Omental fat pad (tissue), 4 donors: ENCODE measurements around the gene MST1R. TPM values are rescaled to one million over a fixed set of nuclear protein-coding genes. Genes with fewer than 3 reads are reported as not detected.

Source experiments
- ATAC-seq: fragments of 150-250 bp; one replicate; pipeline ENCODE4 v1.9.1; 2016; ENCODE audit warnings: mild to moderate bottlenecking, moderate library complexity; ENCODE audit not compliant: low FRiP score
- DNase-seq: peaks from one replicate; pipeline ENCODE4 v3.0.0-alpha.2; 2019; ENCODE audit warnings: low spot score
- total RNA-seq, 4 donors: library from RNA; depleted of rRNA; stranded (reverse); fragments of >200 nt; gene quantifications; one replicate each; pipeline ENCODE4 v1.1.0, GENCODE V29; 2016
- TF ChIP-seq, protein P1 (sequence below), 3 donors: fragments of 450-650 bp; IDR thresholded peaks; one replicate each; pipeline ENCODE4 v1.5.1; 2016 to 2017; ENCODE audit warnings: antibody characterized with exemption in 3 of 3, mild to moderate bottlenecking in 3 of 3, moderate library complexity in 2 of 3

MST1R gene
- total RNA-seq, 4 donors from 2014 or later, result 0.95 to 12.6 (median 5.6) TPM

DNA sequence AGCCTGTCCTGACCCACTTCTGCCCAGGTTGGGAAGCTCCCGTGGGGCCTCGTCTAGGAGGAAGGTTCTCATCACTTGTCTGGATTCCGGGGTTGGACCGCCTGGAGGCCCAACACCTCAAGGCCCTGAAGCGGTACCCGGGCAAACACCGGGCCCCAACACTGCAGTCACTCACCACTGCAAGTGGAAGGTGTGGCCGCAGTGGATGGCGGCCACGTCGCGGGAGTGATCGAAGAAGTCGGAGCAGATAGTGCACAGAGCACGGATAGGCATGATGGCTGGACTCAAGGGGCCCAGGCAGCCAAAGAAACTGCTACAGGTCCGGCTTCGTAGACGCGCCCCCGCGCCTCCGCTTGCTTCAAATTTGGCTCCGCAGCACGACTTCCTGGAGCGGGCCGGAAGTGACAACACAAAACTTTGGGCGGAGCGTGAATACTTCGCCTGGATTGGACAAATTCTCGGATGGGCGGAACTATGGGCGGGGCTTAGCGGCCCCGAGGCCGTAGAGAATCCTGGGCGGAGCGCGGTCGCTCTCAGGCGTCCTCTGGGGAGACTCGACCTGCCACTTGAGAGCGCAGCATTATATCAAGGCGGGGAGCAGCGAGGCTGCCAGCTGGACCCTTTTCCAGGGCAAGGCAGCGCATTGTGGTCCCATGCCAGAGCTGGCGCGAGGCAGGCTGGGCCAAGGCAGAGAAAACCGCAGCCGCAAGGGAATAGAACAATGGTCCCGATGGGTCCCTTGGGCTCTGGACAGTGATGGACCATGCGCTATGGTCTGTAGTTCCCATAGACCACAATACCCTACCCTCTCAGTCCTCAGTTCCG is 47.3 kb downstream of the MST1R start, which contains the start of gene TRAIP:
TRAIP (minus strand) TSS at position 384 of the 825 bp plus-strand sequence; CDS start at position 273, 111 bp downstream.
- peak; percentile 94 for ATAC-seq
- peak; percentile 74 for DNase-seq
- TF ChIP-seq, protein P1, sequence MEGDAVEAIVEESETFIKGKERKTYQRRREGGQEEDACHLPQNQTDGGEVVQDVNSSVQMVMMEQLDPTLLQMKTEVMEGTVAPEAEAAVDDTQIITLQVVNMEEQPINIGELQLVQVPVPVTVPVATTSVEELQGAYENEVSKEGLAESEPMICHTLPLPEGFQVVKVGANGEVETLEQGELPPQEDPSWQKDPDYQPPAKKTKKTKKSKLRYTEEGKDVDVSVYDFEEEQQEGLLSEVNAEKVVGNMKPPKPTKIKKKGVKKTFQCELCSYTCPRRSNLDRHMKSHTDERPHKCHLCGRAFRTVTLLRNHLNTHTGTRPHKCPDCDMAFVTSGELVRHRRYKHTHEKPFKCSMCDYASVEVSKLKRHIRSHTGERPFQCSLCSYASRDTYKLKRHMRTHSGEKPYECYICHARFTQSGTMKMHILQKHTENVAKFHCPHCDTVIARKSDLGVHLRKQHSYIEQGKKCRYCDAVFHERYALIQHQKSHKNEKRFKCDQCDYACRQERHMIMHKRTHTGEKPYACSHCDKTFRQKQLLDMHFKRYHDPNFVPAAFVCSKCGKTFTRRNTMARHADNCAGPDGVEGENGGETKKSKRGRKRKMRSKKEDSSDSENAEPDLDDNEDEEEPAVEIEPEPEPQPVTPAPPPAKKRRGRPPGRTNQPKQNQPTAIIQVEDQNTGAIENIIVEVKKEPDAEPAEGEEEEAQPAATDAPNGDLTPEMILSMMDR (IDR thresholded peaks at IDR 0.05), result no peak

DNA sequence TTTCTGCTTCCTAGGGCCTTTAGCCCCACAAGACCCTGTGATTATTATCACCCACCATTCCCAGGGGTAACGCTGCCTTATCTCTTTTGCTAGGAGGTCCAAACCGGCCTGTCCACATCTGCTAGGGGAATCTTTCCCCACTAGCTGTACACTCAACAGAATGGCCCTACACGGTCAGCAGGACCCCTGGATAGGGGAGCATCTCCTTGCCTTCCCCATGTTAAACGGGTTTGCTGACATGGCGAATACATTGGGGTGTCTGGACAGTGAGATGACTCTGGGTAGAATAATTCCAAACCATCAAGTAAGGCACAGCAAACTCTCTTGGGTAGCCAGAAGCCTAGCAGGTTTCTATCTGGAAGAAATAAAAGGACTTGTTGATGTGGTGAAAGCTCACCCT is 48.0 kb downstream of the MST1R start:
- no peak for ATAC-seq

DNA sequence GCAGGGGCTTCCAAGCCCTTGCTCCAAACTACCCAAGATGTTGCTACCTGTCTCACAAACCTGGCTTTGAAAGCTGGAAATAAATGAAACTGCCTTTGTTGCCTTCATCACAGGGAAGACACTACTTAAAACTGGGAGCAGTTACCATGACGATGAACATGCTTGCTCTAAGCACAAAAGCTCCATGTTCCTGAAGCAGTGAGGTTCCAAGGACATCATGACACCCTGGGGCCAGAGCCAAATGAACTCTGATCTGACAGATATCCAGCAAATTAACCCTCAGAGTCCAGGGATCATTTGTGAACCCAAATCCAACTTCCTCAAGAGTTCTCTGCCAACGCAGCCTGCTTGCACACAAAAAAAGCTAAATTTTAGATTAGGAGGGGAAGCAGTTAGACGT is 58.0 kb downstream of the MST1R start:
- ATAC-seq (no peak), DNase-seq (no peak)
- TF ChIP-seq, protein P1 (IDR thresholded peaks at IDR 0.05), result no peak

More for the DNA sequence above, 48.0 kb downstream of the MST1R start:
- TF ChIP-seq, protein P1 (IDR thresholded peaks at IDR 0.05), result no peak
- no peak for DNase-seq

DNA sequence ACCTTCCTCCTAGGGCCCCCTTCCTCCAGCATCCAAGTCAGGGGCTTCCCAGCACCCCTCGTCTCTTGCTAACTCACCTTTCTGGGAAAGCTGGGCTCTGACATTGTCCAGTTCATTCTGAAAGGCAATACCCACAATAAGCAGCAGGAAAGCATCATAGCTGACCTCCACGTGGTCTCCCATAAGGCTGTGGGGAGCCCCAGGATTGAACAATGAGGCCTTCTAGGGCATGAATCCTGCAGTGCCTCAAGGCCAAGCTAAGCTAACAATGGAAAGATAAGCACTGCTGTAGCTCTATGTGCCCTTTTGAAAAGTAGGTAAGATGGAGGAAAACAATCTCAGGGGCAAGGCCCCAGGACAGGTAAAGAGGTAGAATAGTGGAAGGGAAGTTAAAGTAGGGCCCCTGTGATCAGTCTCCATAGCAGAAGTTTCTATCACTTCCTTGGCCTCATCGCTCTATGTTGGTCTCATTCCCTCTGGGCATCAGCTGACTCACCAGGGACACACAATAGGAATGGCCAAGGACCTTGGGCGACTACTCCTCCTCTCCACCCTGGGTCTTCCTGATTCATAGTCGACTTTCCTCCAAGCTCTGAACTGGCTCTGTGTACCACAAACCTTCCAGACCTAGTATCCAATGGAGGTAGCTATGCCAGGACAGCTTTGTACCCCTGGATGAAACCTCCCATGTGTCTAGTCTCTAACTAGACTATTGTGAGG is 59.0 kb downstream of the MST1R start:
- DNase-seq (no peak), ATAC-seq (no peak)
- TF ChIP-seq, protein P1 (IDR thresholded peaks at IDR 0.05), result no peak

DNA sequence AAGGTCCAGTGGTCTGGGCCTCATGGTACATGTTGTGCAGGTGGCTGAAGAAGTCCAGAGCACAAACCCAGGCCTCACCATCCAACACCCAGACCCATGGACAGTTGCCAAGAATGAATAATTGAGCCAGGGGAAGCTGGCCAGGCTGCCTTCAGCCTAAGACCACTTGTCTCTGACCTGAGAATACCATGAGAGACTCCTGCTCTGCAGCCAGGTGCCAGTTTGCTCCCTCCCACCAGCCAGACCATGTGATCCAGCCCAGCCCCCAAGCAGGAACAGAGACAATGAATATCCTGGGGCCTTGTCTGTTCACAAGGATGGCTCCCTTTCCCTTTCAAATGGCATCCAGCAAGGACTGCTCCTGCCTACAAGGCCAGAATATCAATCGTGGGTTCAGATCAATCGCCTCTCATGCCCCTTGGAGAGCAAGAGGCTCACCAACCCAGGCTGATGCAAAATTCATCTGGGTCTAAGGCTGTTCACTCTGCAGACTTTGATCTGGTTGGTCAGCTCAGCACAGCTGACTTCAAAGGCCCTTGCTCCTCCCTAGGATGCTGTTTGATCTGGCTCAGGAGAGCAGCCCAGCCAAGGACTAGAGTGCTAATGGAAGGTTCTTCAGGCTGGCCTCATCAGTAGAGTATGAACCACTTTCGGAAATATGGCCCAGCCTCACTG is 60.7 kb downstream of the MST1R start:
- TF ChIP-seq, protein P1 (IDR thresholded peaks at IDR 0.05), result no peak
- DNase-seq (no peak), ATAC-seq (no peak)

DNA sequence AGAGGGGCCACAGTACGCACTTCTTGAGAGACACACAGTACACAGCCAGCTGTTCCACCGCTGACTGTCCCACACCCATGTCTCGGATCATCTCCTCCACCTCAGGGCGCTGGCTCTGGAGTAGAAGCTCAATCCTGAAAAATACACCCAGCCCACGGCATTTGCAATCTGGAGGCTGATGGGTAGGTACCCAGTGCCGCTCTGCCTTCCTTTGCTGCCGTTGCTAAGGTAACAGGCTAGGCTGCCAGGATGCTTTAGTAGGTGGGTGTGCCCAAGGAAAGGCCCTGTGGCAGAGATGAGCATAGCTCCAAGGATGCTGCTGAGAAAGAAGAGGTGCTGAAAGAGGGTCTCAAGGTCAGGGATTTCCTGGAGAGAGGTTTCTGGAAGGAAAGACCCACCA is 61.9 kb downstream of the MST1R start:
- no peak for ATAC-seq
- no peak for DNase-seq
- TF ChIP-seq, protein P1 (IDR thresholded peaks at IDR 0.05), result no peak
